Kidney (tissue), 14 donors: ENCODE results near the gene OXT. TPM values are rescaled to one million over a fixed set of nuclear protein-coding genes. Genes with fewer than 3 reads are reported as not detected.

Source experiments
- DNase-seq, 5 donors: peaks; one replicate each; pipeline ENCODE4 v3.0.0-alpha.2; 2013 to 2020
- FAIRE-seq: peaks from 2 replicates; lab custom pipeline; 2012; peaks lifted over from hg19 to GRCh38; lab: Jason Lieb, UNC
- H3K27ac ChIP-seq, 2 donors: one replicate each; pipeline ENCODE4 v1.7.0; 2013; ENCODE audit warnings: low read depth in 2 of 2, low read length in 2 of 2, inconsistent platforms in 1 of 2
- H3K27me3 ChIP-seq: one replicate; pipeline ENCODE4 v1.7.1; 2013; ENCODE audit warnings: low read length, inconsistent platforms; ENCODE audit not compliant: control insufficient read depth, insufficient read depth
- H3K36me3 ChIP-seq, 3 donors: one replicate each; pipeline versions ENCODE4 v1.7.0 to v1.7.1; 2013; ENCODE audit warnings: low read length in 3 of 3, control low read depth in 1 of 3, inconsistent platforms in 1 of 3; ENCODE audit not compliant: insufficient read depth in 3 of 3, control insufficient read depth in 2 of 3
- H3K4me1 ChIP-seq, 3 donors: one replicate each; pipeline versions ENCODE4 v1.7.0 to v1.7.1; 2013; ENCODE audit warnings: low read length in 3 of 3, inconsistent platforms in 1 of 3, low read depth in 1 of 3; ENCODE audit not compliant: control insufficient read depth in 2 of 3, insufficient read depth in 2 of 3
- H3K4me3 ChIP-seq, 3 donors: one replicate each; pipeline versions ENCODE4 v1.7.0 to v1.8.1; 2013; ENCODE audit warnings: low read length in 3 of 3, control low read depth in 1 of 3, inconsistent platforms in 1 of 3
- H3K9ac ChIP-seq, 3 donors: one replicate each; pipeline versions ENCODE4 v1.7.0 to v1.7.1; 2013; ENCODE audit warnings: low read length in 3 of 3, control low read depth in 1 of 3, inconsistent platforms in 1 of 3
- H3K9me3 ChIP-seq, 3 donors: one replicate each; pipeline versions ENCODE4 v1.7.0 to v1.7.1; 2013; ENCODE audit warnings: low read length in 3 of 3, control low read depth in 1 of 3, inconsistent platforms in 1 of 3; ENCODE audit not compliant: control insufficient read depth in 2 of 3, insufficient read depth in 1 of 3
- CTCF ChIP-seq: IDR thresholded peaks from 3 replicates; pipeline ENCODE4 v1.5.1; 2012; ENCODE audit warnings: mild to moderate bottlenecking, moderate library complexity, borderline replicate concordance; ENCODE audit not compliant: insufficient read depth; ENCODE audit errors: extremely low read depth
- intact Hi-C: fragments of 100-400 bp; cut with DNase I; formaldehyde crosslinking; loops from one replicate; pipeline ENCODE4 v1.11.1; 2022
- polyA plus RNA-seq: library from polyadenylated mRNA; stranded (reverse); fragments of 350-450 nt; fragmentation: Illumina TruSeq; extraction: RNeasy Lipid Tissue Mini Kit (QIAGEN cat#74804); gene quantifications from one replicate; pipeline ENCODE4 v1.2.3, GENCODE V29; 2014; ENCODE audit warnings: low read depth, low replicate concordance; ENCODE audit not compliant: insufficient read depth
- total RNA-seq: library from RNA; stranded (reverse); fragmentation: NEBNext Ultra II Directional; extraction: Animal tissue kit (Norgen Biotek cat#: 25700); gene quantifications from one replicate; pipeline ENCODE4 v1.2.1, GENCODE V29; 2021
- donor health status: control.
- donor health status: control.
- donor health status: control.
- donor health status: control.
- donor health status: control.
- donor health status: DM: yes; HTN: yes; CAD: no.
- donor health status: Normal renal cell carcinoma (clear cell type).

Gene OXT
- total and polyA plus RNA-seq, 2 donors from 2014 or later = 10.8 TPM; not detected in 1

- H3K4me3 ChIP-seq = peak overlapping the region; percentile 79 to 85 (median 84)
- DNase-seq (peak in 4 of 5 donors; percentile 54 to 78 (median 60)), FAIRE-seq (no peak)
- peak overlapping the region in 1 of 2 donors; percentile 93 for H3K27ac ChIP-seq
- no peaks in the 10 kb centered on the region for H3K9me3 ChIP-seq
- intact Hi-C loops = no loop called here
- H3K36me3 ChIP-seq = peaks cover 7 to 25% (median 9%) of the 10 kb centered on the region in 3 donors
- peaks cover 4 to 13% (median 8%) of the 10 kb centered on the region in 3 donors for H3K4me1 ChIP-seq
- H3K27me3 ChIP-seq = no peaks in the 10 kb centered on the region
- peak overlapping the region; percentile 56 to 77 (median 63) for H3K9ac ChIP-seq
- TF ChIP-seq CTCF = no peak
Observed at GRCh38 chr20:3046677-3047462, 24.6 kb upstream of the OXT start.

- Histone ChIP-seq H3K4me3 (no peak overlapping the region), H3K36me3 (peaks cover 7 to 25% (median 9%) of the 10 kb centered on the region in 3 donors), H3K9ac (no peak overlapping the region), H3K27ac (no peak overlapping the region), H3K4me1 (peaks cover 2 to 12% (median 4%) of the 10 kb centered on the region in 3 donors), H3K9me3 (no peaks in the 10 kb centered on the region), H3K27me3 (no peaks in the 10 kb centered on the region)
- no peak for DNase-seq
- intact Hi-C loops = no loop called here
- no peak for FAIRE-seq
- no peak for TF ChIP-seq CTCF
Observed at GRCh38 chr20:3047486-3048419, 23.7 kb upstream of the OXT start.

- intact Hi-C loops = loop anchor here (10.0 kb wide), 1 partner anchor 63 kb away; no protein-coding TSS in a partner anchor
- Histone ChIP-seq H3K9me3 (no peaks in the 10 kb centered on the region), H3K36me3 (peaks cover 7 to 25% (median 9%) of the 10 kb centered on the region in 3 donors), H3K4me3 (no peak overlapping the region), H3K27me3 (no peaks in the 10 kb centered on the region), H3K9ac (no peak overlapping the region), H3K27ac (no peak overlapping the region), H3K4me1 (peaks cover 0 to 9% (median 0%) of the 10 kb centered on the region in 3 donors)
- DNase-seq = no peak
- TF ChIP-seq CTCF = no peak
- no peak for FAIRE-seq
Observed at GRCh38 chr20:3051385-3052019, 19.9 kb upstream of the OXT start.
